ENCODE measurements around the gene SERTM1. TPM values are rescaled to one million over a fixed set of nuclear protein-coding genes. Genes with fewer than 3 reads are reported as not detected.

The SERTM1 gene
- total and polyA plus RNA-seq, 2 experiments from 2014 or later = 0.47 to 1.4 TPM

GRCh38 chr13:36629057-36629385 is 44.8 kb upstream of the SERTM1 start:
- peak overlapping the region; percentile 45 for H3K4me2 ChIP-seq
- no peaks in the 10 kb centered on the region for H3K27me3 Mint-ChIP-seq (ENCODE audit: insufficient read depth, low read depth, poor library complexity)
- no peak overlapping the region for H3K4me3 ChIP-seq
- no peaks in the 10 kb centered on the region for H3K36me3 Mint-ChIP-seq (ENCODE audit: low read depth)
- no peak for ATAC-seq
- H3K27me3 ChIP-seq (ENCODE audit: insufficient read depth) = no peaks in the 10 kb centered on the region
- no peaks in the 10 kb centered on the region for H3F3A ChIP-seq (replicated peaks; ENCODE audit: low read depth)
- H3K36me3 ChIP-seq (ENCODE audit: insufficient read depth) = no peaks in the 10 kb centered on the region
- H3K27ac Mint-ChIP-seq = no peak overlapping the region
- H3K4me1 ChIP-seq (ENCODE audit: insufficient read depth) = peaks cover 35% of the 10 kb centered on the region
- H3K9me2 ChIP-seq (ENCODE audit: insufficient read depth) = peaks cover 10% of the 10 kb centered on the region; the same call in 1 of the 2 replicates
- no peaks in the 10 kb centered on the region for H4K20me1 ChIP-seq (replicated peaks; ENCODE audit: insufficient read depth)
- no peaks in the 10 kb centered on the region; the same call in 2 of the 3 replicates for H3K9me3 Mint-ChIP-seq
- no peak overlapping the region for H2AFZ ChIP-seq
- no peak overlapping the region for H3K4me3 Mint-ChIP-seq
- no peak overlapping the region for H3K27ac ChIP-seq (ENCODE audit: low read depth)
- peaks cover 38% of the 10 kb centered on the region for H3K4me1 Mint-ChIP-seq
- no peaks in the 10 kb centered on the region for H3K79me2 ChIP-seq (replicated peaks; ENCODE audit: insufficient read depth)
- TF ChIP-seq JUNB (IDR thresholded peaks at IDR 0.05; ENCODE audit: unreplicated experiment) (no peak), NANOG (IDR thresholded peaks at IDR 0.05; ENCODE audit: borderline replicate concordance) (no peak), ZNF462 (CRISPR knock-in tag; IDR thresholded peaks at IDR 0.05) (no peak), REST (IDR thresholded peaks at IDR 0.05; ENCODE audit: unreplicated experiment) (no peak), ZNF331 (CRISPR knock-in tag; IDR thresholded peaks at IDR 0.05; ENCODE audit: low read depth) (no peak), CREB1 (CRISPR knock-in tag; IDR thresholded peaks at IDR 0.05; ENCODE audit: low read depth) (no peak), ETS1 (IDR thresholded peaks at IDR 0.05) (no peak), CTCF (conservative IDR thresholded peaks at IDR 0.05; ENCODE audit: low read depth in 2 of 2) (no peak), ZNF114 (CRISPR knock-in tag; IDR thresholded peaks at IDR 0.05) (no peak), POLR2AphosphoS5 (IDR thresholded peaks at IDR 0.05; ENCODE audit: low read depth) (no peak), EZH2 (IDR thresholded peaks at IDR 0.05; ENCODE audit: low read depth, unreplicated experiment) (no peak)
- no peak for DNase-seq (ENCODE audit: low spot score)

Measured in GM23338 (cell line).